Non-pigmented ciliary epithelial cell (primary cell): Measurements from ENCODE around the gene CCDC9B.

Source experiments
- DNase-seq: peaks from one replicate; pipeline ENCODE4 v3.0.0-alpha.2; 2010; ENCODE audit warnings: low read depth

The CCDC9B gene

GRCh38 chr15:40345225-40345866, 4.6 kb upstream of the CCDC9B start:
- no peak for DNase-seq

DNA sequence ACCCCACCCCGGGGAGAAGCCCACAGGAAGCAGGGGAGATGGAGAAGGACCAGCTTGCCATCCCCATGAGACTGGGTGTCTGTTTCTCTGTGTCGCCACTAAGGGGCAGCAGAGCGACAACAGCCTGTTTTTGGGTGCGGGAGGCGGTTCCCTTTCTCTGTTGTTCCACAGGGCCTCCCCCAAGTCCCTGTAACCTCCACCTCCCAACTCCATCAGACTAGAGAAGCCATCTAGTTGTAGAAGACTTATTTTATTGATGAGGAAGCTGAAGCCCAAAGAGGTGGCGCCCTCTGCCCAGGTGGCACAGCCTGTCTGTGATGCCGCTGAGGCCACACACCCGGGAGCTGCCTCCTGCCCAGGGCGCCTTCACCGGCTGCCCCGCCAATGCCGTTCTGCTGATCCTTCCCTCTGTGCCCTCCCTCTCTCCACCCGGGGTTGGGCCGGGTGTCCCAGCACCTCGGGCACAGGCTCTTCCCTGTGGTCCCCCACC, 3.9 kb upstream of the CCDC9B start:
- DNase-seq, result no peak

- DNase-seq, result no peak
Observed at GRCh38 chr15:40344217-40344616, 3.5 kb upstream of the CCDC9B start.

GRCh38 chr15:40343512-40343911, 2.8 kb upstream of the CCDC9B start:
- DNase-seq, result peak; percentile 88

DNA sequence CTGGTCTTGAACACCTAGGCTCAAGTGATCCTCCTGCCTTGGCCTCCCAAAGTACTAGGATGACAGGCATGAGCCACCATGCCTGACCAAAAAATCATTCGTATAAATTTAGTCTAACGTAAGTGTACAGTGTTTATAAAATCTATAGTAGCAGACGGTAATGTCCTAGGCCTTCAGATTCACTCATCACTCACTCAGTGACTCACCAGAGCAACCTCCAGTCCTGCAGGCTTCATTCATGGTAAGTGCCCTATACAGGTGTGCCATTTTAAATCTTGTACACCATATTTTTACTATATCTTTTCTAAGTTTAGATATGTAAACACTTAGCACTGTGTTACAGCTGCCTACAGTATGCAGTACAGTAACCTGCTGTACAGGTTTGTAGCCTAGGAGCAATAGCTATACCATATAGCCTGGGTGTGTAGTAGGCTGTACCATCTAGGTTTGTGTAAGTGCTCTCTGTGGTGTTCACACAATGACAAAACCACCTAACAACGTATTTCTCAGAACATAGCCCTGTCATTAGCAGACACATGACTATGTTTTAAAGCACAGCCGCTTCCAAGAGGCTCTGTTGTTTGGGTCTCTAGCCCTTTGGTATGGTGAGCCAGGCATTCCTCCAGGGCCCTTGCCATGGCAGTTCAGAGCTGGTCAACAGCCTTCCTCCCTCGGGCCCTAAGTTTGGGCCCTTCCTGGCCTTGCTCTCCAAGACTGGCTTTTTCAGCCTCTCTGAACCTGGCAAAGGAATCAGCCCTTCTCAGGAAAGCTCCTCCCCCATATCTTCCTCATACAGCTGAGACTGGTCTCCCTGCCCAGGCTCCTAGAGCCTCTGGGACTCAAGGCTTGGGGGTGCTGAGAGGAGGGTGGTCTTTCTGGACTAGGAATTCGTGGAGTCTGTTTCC, 1.9 kb upstream of the CCDC9B start:
- DNase-seq, result no peak

DNA sequence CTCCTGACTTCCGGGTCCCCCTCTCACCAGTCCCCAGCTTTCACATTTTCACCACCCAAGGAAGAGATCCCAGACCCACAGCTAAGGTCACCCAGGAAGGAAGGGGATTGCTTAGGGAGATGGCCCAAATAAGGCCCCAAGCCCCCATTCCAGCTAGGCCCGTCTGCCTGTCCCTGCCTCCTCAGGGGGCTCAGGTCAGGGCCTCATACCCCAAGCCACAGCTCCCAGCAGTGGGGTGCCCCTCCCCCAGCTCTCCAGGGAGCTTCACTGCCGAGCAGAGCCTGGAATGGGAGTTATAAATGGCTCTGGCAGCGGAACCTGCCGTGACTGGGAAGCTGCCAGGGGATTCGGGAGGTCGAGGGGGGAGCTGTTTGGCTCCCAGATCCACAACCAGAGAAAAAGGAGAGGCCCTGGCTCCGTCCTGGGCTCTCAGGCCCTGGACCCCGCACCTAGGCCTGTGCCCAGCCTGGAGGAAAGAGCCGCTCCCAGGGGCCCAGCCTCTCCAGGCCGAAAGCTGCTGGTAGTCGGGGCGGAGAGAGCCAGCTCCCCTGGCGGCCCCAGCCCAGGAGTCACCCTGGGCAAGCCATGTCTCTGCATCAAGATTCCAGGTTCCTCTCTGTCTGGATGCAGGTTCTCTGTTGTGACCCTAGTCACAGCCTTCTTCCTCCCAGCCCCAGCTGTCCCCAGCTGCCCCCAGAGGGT, 550 bp downstream of the CCDC9B start:
- DNase-seq, result no peak

DNA sequence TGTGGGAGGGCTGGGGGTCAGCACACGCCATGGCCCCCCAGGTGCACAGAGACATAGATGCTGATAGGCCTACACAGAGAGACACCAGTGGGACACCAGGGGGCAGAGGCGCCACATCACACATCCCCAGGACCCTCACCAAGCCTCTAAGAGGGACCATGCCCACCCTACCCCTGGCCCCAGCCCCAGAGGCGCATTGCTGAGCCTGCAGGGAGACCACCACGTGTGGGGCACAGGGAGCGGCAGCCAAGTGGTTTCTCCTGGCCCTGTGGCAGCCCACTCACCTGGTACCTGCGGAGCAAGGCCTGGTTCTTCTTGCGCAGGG, 1.2 kb downstream of the CCDC9B start:
- no peak for DNase-seq

DNA sequence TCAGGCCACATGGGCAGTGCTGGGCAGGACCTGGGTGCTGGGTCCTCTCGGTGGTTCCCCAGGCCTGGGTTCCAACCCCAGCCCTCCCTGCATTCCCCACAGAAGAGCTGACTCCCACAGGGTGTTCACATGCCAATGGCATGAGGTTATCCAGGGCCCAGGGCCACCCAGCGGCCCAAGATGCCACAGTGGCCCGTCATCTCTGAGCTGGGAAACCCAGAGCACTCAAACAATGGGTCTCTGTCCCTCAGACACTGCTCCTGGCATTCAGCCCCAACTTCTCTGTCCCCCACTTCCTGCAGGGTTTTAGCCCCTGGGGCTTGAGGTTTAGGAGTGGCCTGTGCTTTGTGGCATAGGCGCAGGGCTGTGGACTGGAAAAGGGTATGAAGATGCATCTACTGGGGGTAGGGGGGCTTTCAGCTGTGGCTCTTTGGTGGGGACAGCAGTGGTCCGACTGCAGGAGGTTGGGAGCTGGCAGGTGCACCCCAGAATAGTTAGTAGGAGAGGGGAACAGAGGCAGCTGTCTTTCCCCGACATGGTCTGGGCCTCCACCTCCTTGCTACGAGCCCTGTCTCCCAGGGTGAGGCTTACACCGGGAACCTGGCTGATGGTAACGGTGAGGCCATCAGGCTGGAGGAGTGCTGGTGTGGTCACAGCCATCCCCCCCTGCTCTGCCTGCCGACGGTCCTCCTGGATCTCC, 1.7 kb downstream of the CCDC9B start:
- DNase-seq, result peak; percentile 68

DNA sequence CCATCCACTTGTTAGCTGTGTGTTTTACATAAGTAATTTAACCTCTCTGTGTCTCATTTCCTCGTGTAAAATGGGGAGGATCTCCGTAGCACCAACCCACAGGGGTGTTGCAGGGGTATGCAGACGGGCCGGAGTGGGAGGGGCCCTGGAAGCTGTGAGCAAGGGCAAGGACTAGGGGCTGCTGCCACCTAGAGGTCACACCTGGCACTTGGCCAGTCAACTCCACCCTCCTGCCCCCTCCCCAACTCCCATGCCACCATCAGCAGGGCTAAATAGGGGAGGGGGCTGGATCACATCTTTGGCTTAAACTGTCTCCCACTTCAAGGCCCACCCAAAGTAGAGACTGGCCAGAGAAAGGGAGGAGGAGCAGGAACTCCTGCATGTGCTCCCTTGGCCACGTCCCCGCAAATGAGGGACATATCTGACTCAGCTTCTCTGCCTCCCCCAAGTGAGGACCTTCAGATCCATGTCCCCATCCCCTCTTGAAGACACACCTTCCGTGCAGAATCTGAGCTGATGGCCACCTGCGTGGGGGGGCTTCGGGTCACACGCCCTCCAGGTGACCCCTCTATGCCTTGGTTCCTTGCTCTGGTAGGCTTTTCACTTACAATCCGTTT, 2.6 kb downstream of the CCDC9B start:
- no peak for DNase-seq

- DNase-seq, result no peak
Observed at GRCh38 chr15:40337597-40337996, 3.1 kb downstream of the CCDC9B start.

DNA sequence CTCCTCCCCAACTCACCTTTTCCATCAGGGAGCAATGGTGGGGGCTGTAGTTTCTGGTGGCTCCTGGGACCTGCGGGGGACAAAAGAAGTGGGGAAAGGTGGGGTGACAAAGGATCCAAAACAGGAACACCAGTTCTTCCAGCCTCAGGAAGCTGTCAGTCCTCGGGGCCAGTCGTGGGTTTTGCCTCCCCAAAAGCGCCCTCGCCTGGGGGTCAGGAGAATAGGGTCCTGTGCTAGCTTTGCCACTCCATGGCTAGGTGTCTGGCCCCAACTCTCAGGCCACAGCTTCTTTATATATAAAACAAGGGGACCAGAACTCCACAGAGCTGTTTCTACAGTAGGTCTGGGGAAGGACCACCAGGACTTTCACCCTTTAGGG, 4.0 kb downstream of the CCDC9B start:
- DNase-seq, result no peak

GRCh38 chr15:40335938-40336743, 4.6 kb downstream of the CCDC9B start:
- DNase-seq, result no peak

DNA sequence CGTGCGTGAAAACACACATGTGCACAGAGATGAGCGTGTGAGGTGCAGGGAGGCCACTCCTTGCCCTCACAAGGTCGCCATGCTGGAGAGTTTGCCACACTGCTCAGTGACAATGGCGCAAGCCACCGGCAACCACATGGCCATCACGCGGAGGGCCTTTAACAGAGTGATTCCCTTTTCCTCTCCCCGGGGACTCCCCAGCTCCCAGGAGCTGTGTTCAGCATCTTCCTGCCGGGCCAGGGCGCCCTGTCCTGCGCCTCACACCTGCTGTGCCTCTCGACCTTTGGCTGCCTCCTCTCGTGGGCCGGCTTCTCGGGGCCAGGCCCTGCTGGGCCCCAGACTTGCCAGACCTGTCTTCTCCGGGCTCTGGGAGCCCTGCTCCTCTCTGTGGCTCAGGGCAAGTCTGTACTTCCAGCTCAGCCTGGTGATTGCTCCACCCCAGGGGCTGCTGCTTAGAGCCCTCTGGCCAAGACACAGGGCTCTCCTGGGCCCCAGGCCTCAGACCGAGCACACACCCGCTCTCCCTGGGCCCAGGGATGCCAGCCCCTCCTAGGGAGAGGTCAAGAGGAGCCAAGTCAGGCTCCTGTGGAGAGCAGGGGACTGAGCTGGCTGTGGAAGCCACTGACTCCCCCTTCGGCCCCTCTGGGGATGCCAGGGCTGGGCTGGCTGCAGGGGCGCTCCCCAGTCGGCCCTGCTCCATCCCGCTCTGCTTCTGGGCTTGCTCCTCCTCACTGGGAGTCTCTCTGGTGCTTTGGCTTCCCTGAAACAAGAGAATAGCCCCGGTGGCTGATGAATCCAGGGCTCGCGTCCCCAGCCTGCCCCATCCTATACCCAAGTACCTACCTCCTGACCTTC, 5.6 kb downstream of the CCDC9B start:
- no peak for DNase-seq

DNA sequence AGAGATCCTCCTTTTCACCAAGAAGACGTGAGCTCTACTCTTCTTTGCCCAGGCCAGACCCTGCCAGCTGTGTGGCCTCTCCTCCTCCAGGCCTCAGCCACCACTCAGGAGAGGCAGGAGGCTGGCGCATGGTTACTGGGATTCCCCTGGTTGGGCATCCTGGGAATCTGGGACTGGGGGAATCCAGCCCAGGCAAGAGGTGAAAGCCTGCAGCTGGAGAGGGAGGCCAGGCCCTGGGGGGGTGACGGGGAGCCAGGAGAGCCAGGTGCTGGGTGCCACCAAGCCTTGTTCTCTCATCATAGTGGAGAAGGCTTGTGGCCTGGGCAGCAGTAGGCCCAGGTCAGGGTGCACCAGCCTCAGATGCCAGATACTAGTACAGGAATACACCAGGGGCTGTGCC, 6.2 kb downstream of the CCDC9B start:
- no peak for DNase-seq

DNA sequence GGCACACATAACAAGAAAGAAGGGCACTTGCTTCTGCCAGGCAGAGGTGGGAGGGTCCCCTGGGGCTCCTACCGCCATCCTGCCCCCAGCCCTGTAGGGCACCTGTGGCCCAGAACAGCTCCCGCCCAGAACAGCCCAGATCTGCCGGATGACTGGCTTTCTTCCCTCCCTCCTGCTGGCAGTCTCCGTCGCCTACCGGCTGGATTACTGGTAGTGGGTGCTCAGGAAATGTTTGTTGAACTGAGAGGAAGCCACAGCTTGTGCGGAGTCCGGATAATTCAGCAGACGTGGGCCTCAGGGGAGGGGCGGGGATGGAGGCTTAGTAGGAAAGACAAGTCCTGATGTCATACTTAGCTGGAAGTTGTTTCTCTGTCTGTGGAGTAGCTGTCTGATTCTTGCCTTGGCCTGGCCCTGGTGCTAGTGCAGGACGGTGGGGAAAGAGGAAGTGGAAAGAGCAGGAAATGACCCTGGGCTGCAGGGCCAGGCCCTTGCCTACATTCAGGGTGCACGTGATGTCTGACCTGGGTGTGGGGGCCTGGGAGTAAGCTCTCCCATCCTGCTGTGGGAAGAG, 6.7 kb downstream of the CCDC9B start:
- DNase-seq, result peak; percentile 55

GRCh38 chr15:40332113-40332781, 8.5 kb downstream of the CCDC9B start:
- DNase-seq, result no peak

DNA sequence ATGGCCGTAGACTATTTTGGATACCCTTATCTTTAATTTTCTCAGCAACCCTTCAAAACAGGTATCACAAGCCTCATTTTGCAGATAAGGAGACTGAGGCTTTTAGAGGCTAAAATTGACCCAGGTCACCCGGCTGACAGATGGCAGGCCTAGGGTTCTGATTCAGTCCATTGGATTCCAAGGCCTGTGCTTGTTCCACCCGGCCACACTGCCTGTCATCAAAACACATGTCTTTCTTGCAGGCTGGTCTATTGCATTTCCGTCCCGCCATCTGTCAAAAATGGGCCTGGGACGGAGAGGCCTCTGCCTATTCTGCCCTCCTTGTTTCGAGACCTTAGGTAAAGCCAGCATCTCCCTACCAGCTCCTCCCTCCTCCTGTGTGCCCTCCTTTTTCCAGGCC, 9.1 kb downstream of the CCDC9B start:
- DNase-seq, result no peak

- no peak for DNase-seq
Observed at GRCh38 chr15:40331026-40331425, 9.7 kb downstream of the CCDC9B start.

DNA sequence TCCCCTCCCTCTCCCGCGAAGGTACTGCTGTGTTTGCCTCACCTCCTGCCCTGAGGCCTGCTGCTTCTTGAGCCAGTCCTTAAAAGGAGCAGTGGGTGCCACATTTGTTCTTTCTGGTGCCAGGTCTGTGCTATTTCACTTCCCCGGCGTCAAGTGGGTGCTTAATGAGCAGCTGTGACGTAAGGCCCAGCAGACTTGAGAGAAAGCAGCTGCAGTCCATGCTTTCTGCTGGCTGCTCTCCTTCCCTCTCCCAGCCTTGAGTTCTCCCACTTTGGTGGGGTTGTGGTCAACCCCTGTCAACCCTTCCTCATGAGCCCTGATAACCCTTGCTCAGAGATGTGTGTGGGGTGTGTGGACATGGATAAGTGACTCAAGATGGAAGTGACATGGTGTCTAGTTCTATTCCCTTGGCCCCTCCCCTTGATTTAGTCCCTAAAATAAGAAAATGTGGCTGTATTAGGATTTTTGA, 10.3 kb downstream of the CCDC9B start:
- no peak for DNase-seq
